KMS-11 (cell line): ENCODE data around the gene SMAD7.

Source experiments
- H2AFZ ChIP-seq: fragments of 200-600 bp; sonication (generic); 2 replicates; pipeline ENCODE4 v1.6.1; 2016; ENCODE audit warnings: antibody characterized with exemption, mixed run types, low read depth
- H3K27ac ChIP-seq: fragments of 200-600 bp; sonication (generic); 2 replicates; pipeline ENCODE4 v1.6.1; 2016; ENCODE audit warnings: mild to moderate bottlenecking, mixed run types
- H3K27me3 ChIP-seq: fragments of 200-600 bp; sonication (generic); 2 replicates; pipeline ENCODE4 v1.6.1; 2017; ENCODE audit warnings: mild to moderate bottlenecking, low read depth, mixed run types, moderate library complexity; ENCODE audit not compliant: insufficient read depth
- H3K36me3 ChIP-seq: fragments of 200-600 bp; sonication (generic); 2 replicates; pipeline ENCODE4 v1.6.1; 2017; ENCODE audit warnings: mild to moderate bottlenecking, mixed run types; ENCODE audit not compliant: insufficient read depth
- H3K4me1 ChIP-seq: fragments of 200-600 bp; sonication (generic); 2 replicates; pipeline ENCODE4 v1.6.1; 2016; ENCODE audit warnings: mild to moderate bottlenecking, low read depth, mixed run types; ENCODE audit not compliant: poor library complexity, severe bottlenecking
- H3K4me2 ChIP-seq: fragments of 200-600 bp; sonication (generic); 2 replicates; pipeline ENCODE4 v1.7.0; 2016; ENCODE audit warnings: mild to moderate bottlenecking, mixed run types
- H3K4me3 ChIP-seq: fragments of 200-600 bp; sonication (generic); IDR thresholded peaks from 2 replicates; pipeline ENCODE4 v1.6.1; 2017; ENCODE audit warnings: low read depth, low read length, mixed read lengths; ENCODE audit not compliant: insufficient read depth
- H3K79me2 ChIP-seq: fragments of 200-600 bp; sonication (generic); 2 replicates; pipeline ENCODE4 v1.6.1; 2016; ENCODE audit warnings: low read depth, mixed run types; ENCODE audit not compliant: insufficient read depth
- H3K9ac ChIP-seq: fragments of 200-600 bp; sonication (generic); 2 replicates; pipeline ENCODE4 v1.6.1; 2016; ENCODE audit warnings: mild to moderate bottlenecking, mixed run types
- H4K20me1 ChIP-seq: fragments of 200-600 bp; sonication (generic); 2 replicates; pipeline ENCODE4 v1.6.1; 2016; ENCODE audit warnings: mild to moderate bottlenecking, mixed run types; ENCODE audit not compliant: insufficient read depth
- TF ChIP-seq, protein P1 (sequence below): fragments of 200-600 bp; sonication (generic); conservative IDR thresholded peaks from 2 replicates; pipeline ENCODE4 v1.6.1; 2017; ENCODE audit warnings: low read depth, mild to moderate bottlenecking, antibody characterized with exemption, low read length, moderate library complexity, mixed read lengths

SMAD7 gene

DNA sequence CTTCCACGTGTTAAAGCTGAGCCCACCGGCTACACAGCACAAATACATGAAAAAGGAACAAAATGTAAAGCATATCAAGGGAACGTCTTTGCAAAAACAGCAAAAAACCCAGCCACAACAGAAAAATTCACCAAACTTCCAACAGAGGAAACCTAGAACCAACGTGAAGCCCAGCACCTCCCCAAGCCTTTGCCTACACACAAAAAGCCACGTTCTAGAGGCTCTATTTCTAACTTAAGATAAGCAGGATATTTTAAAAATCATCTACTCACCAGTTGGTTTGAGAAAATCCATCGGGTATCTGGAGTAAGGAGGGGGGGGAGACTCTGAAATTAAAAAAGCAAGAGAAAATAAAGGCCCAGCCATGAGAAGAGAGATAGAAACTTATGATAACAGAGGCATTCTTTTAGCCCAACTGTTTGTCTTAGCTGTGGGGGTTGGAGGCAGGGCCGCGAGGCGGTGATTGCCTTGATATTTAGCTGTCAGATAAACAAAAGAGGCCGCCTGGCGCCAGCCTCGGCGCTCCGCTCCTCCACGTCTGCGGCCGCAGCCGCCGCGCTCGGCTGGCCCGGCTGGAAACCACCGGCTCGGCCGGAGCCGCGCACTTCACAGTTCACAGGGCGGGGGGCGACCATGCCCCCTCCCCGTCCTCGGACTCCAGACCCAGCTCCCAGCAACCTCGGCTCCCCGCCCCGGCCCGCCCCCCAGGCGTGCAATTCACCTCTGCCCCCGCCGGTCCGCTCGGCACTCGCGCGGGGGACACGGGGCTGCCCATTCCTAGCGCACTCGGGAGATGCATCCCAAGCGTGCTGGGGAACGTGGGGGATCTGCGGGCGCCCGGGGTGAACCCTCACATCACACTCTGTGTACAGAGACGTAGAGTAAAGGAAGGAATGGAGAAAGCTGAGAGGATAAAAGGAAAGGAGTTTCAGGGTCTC is 2.4 kb downstream of the SMAD7 start:
- Histone ChIP-seq H3K4me3 (peak overlapping the region; percentile 42), H3K9ac (peak overlapping the region; percentile 66; the same call in 1 of the 2 replicates), H3K27ac (peak overlapping the region; percentile 55), H3K36me3 (peaks cover 13% of the 10 kb centered on the region; the same call in 1 of the 2 replicates), H2AFZ (no peak overlapping the region), H3K4me2 (peak overlapping the region; percentile 95), H4K20me1 (peaks cover 57% of the 10 kb centered on the region), H3K79me2 (peaks cover 82% of the 10 kb centered on the region), H3K4me1 (peaks cover 48% of the 10 kb centered on the region), H3K27me3 (no peaks in the 10 kb centered on the region)
- TF ChIP-seq, protein P1, sequence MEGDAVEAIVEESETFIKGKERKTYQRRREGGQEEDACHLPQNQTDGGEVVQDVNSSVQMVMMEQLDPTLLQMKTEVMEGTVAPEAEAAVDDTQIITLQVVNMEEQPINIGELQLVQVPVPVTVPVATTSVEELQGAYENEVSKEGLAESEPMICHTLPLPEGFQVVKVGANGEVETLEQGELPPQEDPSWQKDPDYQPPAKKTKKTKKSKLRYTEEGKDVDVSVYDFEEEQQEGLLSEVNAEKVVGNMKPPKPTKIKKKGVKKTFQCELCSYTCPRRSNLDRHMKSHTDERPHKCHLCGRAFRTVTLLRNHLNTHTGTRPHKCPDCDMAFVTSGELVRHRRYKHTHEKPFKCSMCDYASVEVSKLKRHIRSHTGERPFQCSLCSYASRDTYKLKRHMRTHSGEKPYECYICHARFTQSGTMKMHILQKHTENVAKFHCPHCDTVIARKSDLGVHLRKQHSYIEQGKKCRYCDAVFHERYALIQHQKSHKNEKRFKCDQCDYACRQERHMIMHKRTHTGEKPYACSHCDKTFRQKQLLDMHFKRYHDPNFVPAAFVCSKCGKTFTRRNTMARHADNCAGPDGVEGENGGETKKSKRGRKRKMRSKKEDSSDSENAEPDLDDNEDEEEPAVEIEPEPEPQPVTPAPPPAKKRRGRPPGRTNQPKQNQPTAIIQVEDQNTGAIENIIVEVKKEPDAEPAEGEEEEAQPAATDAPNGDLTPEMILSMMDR, result no peak

DNA sequence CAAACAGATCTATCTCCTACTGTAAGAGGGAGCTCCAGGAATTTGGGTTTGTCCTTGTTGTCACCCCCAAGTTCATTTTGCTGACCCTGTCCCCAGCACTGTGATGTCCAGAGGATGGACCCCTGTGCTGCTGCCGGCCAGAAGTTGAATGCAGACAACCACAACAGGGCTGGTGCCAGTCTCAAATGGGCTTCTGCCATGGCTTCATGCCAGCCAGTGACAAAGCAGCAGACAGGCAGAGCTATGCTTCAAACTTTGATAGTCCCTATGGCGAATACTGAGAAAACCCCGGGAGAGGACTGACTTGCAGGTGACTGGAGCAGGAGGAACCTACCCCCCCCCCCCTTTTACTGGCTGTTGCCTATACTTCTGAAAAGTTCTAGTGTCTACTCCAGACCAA is 3.2 kb downstream of the SMAD7 start:
- Histone ChIP-seq H4K20me1 (peaks cover 65% of the 10 kb centered on the region), H3K4me2 (peak overlapping the region; percentile 95), H3K9ac (peak overlapping the region; percentile 66; the same call in 1 of the 2 replicates), H3K27me3 (no peaks in the 10 kb centered on the region), H3K36me3 (peaks cover 20% of the 10 kb centered on the region; the same call in 1 of the 2 replicates), H2AFZ (no peak overlapping the region), H3K4me3 (peak overlapping the region; percentile 42), H3K4me1 (peaks cover 51% of the 10 kb centered on the region), H3K79me2 (peaks cover 90% of the 10 kb centered on the region), H3K27ac (peak overlapping the region; percentile 55; the same call in 1 of the 2 replicates)
- TF ChIP-seq, protein P1, result no peak

DNA sequence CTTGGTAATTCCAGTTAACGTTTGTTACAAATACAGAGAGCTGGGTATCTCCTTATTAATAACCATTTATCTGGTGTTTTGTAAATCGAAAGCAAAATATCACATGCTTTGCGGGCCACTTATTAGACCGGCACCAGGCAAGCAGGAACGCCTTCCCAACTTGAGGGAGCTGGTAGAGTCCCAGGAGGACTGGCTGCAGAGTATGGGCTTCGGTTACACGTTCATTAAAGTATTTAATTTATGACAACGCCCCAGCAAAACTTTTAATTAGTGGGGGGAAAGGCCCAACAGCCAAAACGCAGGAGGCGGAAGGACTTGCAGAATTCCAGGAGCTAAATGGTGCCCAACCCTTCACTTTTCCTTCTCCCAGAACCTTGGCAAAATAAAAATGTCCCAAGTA is 3.7 kb downstream of the SMAD7 start:
- H3K27ac ChIP-seq, result peak overlapping the region; percentile 4; the same call in 1 of the 2 replicates

DNA sequence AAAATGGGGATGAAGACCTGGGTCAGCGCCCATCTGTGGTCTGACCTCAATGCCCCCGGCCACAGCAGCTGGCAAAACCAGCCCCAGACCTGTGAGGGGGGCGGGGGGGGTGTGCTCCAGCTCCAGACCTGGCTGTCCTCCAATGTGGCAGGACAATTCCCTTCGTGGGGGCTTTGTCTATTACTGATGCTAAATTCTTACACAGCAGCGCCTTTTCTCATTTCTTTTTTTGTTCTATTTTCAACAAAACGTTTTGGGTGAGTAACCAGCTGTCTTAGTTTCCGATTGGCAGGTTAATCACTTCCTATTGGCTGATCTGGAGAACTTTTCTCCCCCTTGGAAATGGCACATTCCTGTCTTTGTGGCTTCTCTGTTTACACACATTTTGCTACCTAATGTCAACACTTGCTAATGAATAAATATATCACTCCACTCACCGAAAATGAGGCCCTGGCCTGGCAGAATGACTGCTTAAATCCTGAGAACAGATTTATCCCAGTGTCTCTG is 4.4 kb downstream of the SMAD7 start:
- TF ChIP-seq, protein P1, result no peak
- Histone ChIP-seq H3K27ac (peak overlapping the region; percentile 4; the same call in 1 of the 2 replicates), H3K4me2 (peak overlapping the region; percentile 95), H3K9ac (peak overlapping the region; percentile 66; the same call in 1 of the 2 replicates), H3K4me3 (no peak overlapping the region), H3K79me2 (peaks cover 98% of the 10 kb centered on the region), H3K36me3 (peaks cover 32% of the 10 kb centered on the region; the same call in 1 of the 2 replicates), H3K27me3 (no peaks in the 10 kb centered on the region), H2AFZ (no peak overlapping the region), H3K4me1 (peaks cover 63% of the 10 kb centered on the region), H4K20me1 (peaks cover 77% of the 10 kb centered on the region)

More for the DNA sequence above, 3.7 kb downstream of the SMAD7 start:
- peaks cover 94% of the 10 kb centered on the region for H3K79me2 ChIP-seq
- peaks cover 56% of the 10 kb centered on the region for H3K4me1 ChIP-seq
- TF ChIP-seq, protein P1, result no peak
- no peak overlapping the region for H3K4me3 ChIP-seq
- H3K36me3 ChIP-seq, result peaks cover 25% of the 10 kb centered on the region; the same call in 1 of the 2 replicates
- no peak overlapping the region for H2AFZ ChIP-seq
- H3K27me3 ChIP-seq, result no peaks in the 10 kb centered on the region
- peak overlapping the region; percentile 95 for H3K4me2 ChIP-seq
- peak overlapping the region; percentile 66; the same call in 1 of the 2 replicates for H3K9ac ChIP-seq
- peaks cover 69% of the 10 kb centered on the region for H4K20me1 ChIP-seq
